HFFc6 (cell line): ENCODE data around the gene HIP1R. TPM values are rescaled to one million over a fixed set of nuclear protein-coding genes. Genes with fewer than 3 reads are reported as not detected.

Source experiments
- DNase-seq: peaks from one replicate; pipeline ENCODE4 v3.0.0-alpha.2; 2018
- H3K27ac Mint-ChIP-seq: 2 replicates; pipeline ENCODE4 v1.8.0; 2020; ENCODE audit warnings: mild to moderate bottlenecking, mixed read lengths
- H3K27me3 Mint-ChIP-seq: 2 replicates; pipeline ENCODE4 v1.8.0; 2021; ENCODE audit warnings: mild to moderate bottlenecking, moderate library complexity, mixed read lengths; ENCODE audit not compliant: insufficient read depth
- H3K36me3 Mint-ChIP-seq: 2 replicates; pipeline ENCODE4 v1.8.0; 2021; ENCODE audit warnings: low read depth, mixed read lengths
- H3K4me1 Mint-ChIP-seq: 2 replicates; pipeline ENCODE4 v1.8.0; 2020; ENCODE audit warnings: low read depth, mixed read lengths
- H3K4me3 Mint-ChIP-seq: 2 replicates; pipeline ENCODE4 v1.8.0; 2020; ENCODE audit warnings: mild to moderate bottlenecking, moderate library complexity, mixed read lengths
- H3K9me3 Mint-ChIP-seq: 2 replicates; pipeline ENCODE4 v1.8.0; 2020; ENCODE audit warnings: mild to moderate bottlenecking, mixed read lengths
- total RNA-seq, 6 experiments: library from RNA; stranded (reverse); fragmentation: NEBNext Ultra II Directional; extraction: Animal tissue kit (Norgen Biotek cat#: 25700); gene quantifications; 2 replicates in 1 of 6; 3 replicates in 5 of 6; pipeline ENCODE4 v1.2.3, GENCODE V29; 2021
- TF ChIP-seq, protein P1 (sequence below): fragments of 200-600 bp; sonication (generic); IDR thresholded peaks from 2 replicates; pipeline ENCODE4 v1.5.0; 2021; ENCODE audit warnings: antibody characterized with exemption, mild to moderate bottlenecking

The HIP1R gene
- total RNA-seq, 6 experiments from 2014 or later, result 6.7 to 9.8 (median 8.4) TPM

GRCh38 chr12:122868471-122869177, 33.4 kb downstream of the HIP1R start:
- H3K27ac Mint-ChIP-seq, result peak overlapping the region; percentile 14; the same call in 1 of the 2 replicates
- H3K4me3 Mint-ChIP-seq, result no peak overlapping the region
- peaks cover 35% of the 10 kb centered on the region for H3K4me1 Mint-ChIP-seq
- H3K27me3 Mint-ChIP-seq, result peaks cover 1% of the 10 kb centered on the region; the same call in 1 of the 2 replicates
- H3K9me3 Mint-ChIP-seq, result no peaks in the 10 kb centered on the region
- no peak for DNase-seq
- H3K36me3 Mint-ChIP-seq, result peaks cover 18% of the 10 kb centered on the region
- TF ChIP-seq, protein P1, sequence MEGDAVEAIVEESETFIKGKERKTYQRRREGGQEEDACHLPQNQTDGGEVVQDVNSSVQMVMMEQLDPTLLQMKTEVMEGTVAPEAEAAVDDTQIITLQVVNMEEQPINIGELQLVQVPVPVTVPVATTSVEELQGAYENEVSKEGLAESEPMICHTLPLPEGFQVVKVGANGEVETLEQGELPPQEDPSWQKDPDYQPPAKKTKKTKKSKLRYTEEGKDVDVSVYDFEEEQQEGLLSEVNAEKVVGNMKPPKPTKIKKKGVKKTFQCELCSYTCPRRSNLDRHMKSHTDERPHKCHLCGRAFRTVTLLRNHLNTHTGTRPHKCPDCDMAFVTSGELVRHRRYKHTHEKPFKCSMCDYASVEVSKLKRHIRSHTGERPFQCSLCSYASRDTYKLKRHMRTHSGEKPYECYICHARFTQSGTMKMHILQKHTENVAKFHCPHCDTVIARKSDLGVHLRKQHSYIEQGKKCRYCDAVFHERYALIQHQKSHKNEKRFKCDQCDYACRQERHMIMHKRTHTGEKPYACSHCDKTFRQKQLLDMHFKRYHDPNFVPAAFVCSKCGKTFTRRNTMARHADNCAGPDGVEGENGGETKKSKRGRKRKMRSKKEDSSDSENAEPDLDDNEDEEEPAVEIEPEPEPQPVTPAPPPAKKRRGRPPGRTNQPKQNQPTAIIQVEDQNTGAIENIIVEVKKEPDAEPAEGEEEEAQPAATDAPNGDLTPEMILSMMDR, result no peak

DNA sequence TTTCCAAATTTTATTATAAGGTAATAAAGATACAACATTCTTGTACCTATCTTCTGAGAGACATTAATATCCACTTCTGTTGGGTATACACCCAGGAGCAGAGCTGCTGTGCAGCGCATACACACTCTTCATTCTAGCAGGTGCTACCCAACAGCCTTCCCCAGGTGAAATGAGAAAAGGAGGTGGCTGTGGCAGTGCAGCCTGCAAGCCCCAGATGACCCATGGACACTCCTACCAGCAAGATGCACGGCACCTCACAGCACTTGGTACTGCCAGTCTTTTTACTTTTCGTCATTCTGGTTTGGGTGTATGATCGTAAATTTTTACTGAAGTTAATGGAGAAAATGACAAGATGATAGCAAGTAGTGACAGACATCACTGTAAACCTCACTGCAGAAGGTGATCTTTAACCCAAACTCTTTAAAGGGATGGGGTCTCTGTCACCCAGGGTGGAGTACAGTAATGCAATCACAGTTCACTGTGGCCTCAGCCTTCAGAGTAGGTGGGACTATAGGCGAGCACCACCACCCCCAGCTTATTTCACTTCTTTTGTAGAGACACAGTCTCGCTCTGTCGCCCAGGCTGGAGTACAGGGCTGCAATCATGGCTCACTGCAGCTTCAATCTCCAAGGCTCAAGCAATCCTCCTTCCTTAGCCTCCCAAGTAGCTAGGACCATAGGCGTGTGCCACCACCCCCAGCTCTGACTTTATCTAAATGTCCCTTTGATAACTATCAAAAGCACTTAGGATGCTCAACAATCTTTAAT, 34.1 kb downstream of the HIP1R start:
- no peaks in the 10 kb centered on the region for H3K9me3 Mint-ChIP-seq
- peaks cover 1% of the 10 kb centered on the region; the same call in 1 of the 2 replicates for H3K27me3 Mint-ChIP-seq
- peaks cover 18% of the 10 kb centered on the region for H3K36me3 Mint-ChIP-seq
- TF ChIP-seq, protein P1, result no peak
- H3K27ac Mint-ChIP-seq, result no peak overlapping the region
- peaks cover 43% of the 10 kb centered on the region for H3K4me1 Mint-ChIP-seq
- H3K4me3 Mint-ChIP-seq, result no peak overlapping the region
- no peak for DNase-seq

DNA sequence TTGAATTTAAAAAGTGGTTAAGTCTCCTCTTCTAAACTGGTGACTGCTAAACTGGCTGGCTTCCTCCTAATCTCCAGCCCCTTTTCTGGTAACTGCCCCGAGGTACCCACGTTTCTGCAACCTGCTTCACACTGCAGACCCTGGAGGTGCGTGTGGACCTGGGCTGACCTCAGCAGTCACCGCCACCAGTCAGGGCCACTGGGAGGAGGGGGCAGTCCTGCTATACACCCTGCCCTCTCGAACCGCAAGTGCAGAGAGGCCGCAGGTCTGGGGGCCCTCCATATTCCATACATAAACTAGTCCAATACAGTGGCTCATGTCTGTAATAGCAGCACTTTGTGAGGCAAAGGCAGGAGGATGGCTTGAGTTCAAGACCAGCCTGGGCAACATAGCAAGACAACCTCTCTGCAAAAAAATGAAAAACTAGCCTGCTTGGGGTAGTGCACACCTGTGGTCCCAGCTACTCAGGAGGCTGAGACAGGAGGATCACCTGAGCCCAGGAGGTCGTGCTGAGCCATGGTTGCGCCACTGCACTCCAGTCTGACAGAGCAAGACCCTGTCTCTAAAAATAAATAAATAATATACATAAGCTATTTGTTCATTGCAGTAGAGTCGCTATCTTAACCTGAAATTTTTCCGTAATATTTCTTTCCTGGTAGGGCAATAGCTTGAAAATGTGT, 35.0 kb downstream of the HIP1R start:
- Mint-ChIP-seq H3K27me3 (no peaks in the 10 kb centered on the region; the same call in 1 of the 2 replicates), H3K4me1 (peaks cover 46% of the 10 kb centered on the region), H3K27ac (peak overlapping the region; percentile 97; the same call in 1 of the 2 replicates), H3K36me3 (peaks cover 18% of the 10 kb centered on the region), H3K9me3 (no peaks in the 10 kb centered on the region), H3K4me3 (no peak overlapping the region; the same call in 1 of the 2 replicates)
- DNase-seq, result no peak
- TF ChIP-seq, protein P1, result no peak

GRCh38 chr12:122870867-122871664, 35.8 kb downstream of the HIP1R start:
- no peaks in the 10 kb centered on the region for H3K9me3 Mint-ChIP-seq
- peaks cover 53% of the 10 kb centered on the region for H3K4me1 Mint-ChIP-seq
- TF ChIP-seq, protein P1, result no peak
- H3K4me3 Mint-ChIP-seq, result peak overlapping the region; percentile 92
- no peaks in the 10 kb centered on the region for H3K27me3 Mint-ChIP-seq
- DNase-seq, result peak; percentile 36
- peak overlapping the region; percentile 97 for H3K27ac Mint-ChIP-seq
- peaks cover 18% of the 10 kb centered on the region for H3K36me3 Mint-ChIP-seq
